GM18508 (cell line): Measurements from ENCODE around the gene KDM2A.

ENCODE experiments used
- ATAC-seq: cut with Tn5 transposase; IDR thresholded peaks from one replicate; pipeline ENCODE4 v1.9.1; 2021; ENCODE audit warnings: moderate number of reproducible peaks; ENCODE audit not compliant: insufficient read depth, unreplicated experiment

KDM2A gene

GRCh38 chr11:67269401-67270255 lies 150.6 kb downstream of the KDM2A start:
- ATAC-seq = no peak

- no peak for ATAC-seq
Observed at GRCh38 chr11:67270256-67271204, 151.5 kb downstream of the KDM2A start.

GRCh38 chr11:67271205-67271540 lies 152.1 kb downstream of the KDM2A start:
- no peak for ATAC-seq

- ATAC-seq = no peak
Observed at GRCh38 chr11:67271541-67272284, 152.7 kb downstream of the KDM2A start.

GRCh38 chr11:67272327-67273259 lies 153.5 kb downstream of the KDM2A start:
- ATAC-seq = no peak

- ATAC-seq = no peak
Observed at GRCh38 chr11:67273260-67273990, 154.4 kb downstream of the KDM2A start.

- ATAC-seq = no peak
Observed at GRCh38 chr11:67274768-67275605, 155.9 kb downstream of the KDM2A start.

GRCh38 chr11:67275606-67276409 lies 156.7 kb downstream of the KDM2A start:
- no peak for ATAC-seq

- no peak for ATAC-seq
Observed at GRCh38 chr11:67276781-67277230, 157.7 kb downstream of the KDM2A start.

GRCh38 chr11:67277231-67277961 lies 158.3 kb downstream of the KDM2A start:
- ATAC-seq = no peak

- no peak for ATAC-seq
Observed at GRCh38 chr11:67278135-67278938, 159.3 kb downstream of the KDM2A start.

GRCh38 chr11:67278939-67279588 lies 160.0 kb downstream of the KDM2A start:
- ATAC-seq = no peak

- no peak for ATAC-seq
Observed at GRCh38 chr11:67279589-67280340, 160.7 kb downstream of the KDM2A start.

GRCh38 chr11:67280341-67280787 lies 161.3 kb downstream of the KDM2A start:
- ATAC-seq = no peak
